GM23338 (cell line): ENCODE results near the gene FGGY. TPM values are rescaled to one million over a fixed set of nuclear protein-coding genes. Genes with fewer than 3 reads are reported as not detected.

Source experiments
- ATAC-seq: fragments of 200-7000 bp; cut with Tn5 transposase; 3 replicates; pipeline ENCODE4 v1.9.1; 2020
- DNase-seq: peaks from one replicate; pipeline ENCODE4 v3.0.0-alpha.2; 2015; ENCODE audit warnings: low spot score
- H2AFZ ChIP-seq: fragments of 200-600 bp; sonication (generic); 2 replicates; pipeline ENCODE4 v1.8.0; 2016; ENCODE audit warnings: antibody characterized with exemption, mild to moderate bottlenecking, moderate library complexity
- H3F3A ChIP-seq: fragments of 200-600 bp; sonication (generic); replicated peaks from 2 replicates; pipeline ENCODE4 v1.8.0; 2017; ENCODE audit warnings: antibody characterized with exemption, mixed run types, low read depth
- H3K27ac ChIP-seq: fragments of 200-600 bp; sonication (generic); 2 replicates; pipeline ENCODE4 v1.6.1; 2016; ENCODE audit warnings: low read depth
- H3K27me3 ChIP-seq: fragments of 200-600 bp; sonication (generic); 2 replicates; pipeline ENCODE4 v1.8.0; 2016; ENCODE audit warnings: mild to moderate bottlenecking, mixed run types, moderate library complexity; ENCODE audit not compliant: insufficient read depth
- H3K36me3 ChIP-seq: fragments of 200-600 bp; sonication (generic); 2 replicates; pipeline ENCODE4 v1.8.0; 2016; ENCODE audit warnings: mild to moderate bottlenecking; ENCODE audit not compliant: insufficient read depth
- H3K4me1 ChIP-seq: fragments of 200-600 bp; sonication (generic); 2 replicates; pipeline ENCODE4 v1.8.0; 2016; ENCODE audit warnings: mild to moderate bottlenecking, moderate library complexity; ENCODE audit not compliant: insufficient read depth
- H3K4me2 ChIP-seq: fragments of 200-600 bp; sonication (generic); 2 replicates; pipeline ENCODE4 v1.7.1; 2017; ENCODE audit warnings: mixed run types
- H3K4me3 ChIP-seq: fragments of 200-600 bp; sonication (generic); 2 replicates; pipeline ENCODE4 v1.6.1; 2016; ENCODE audit warnings: mixed run types
- H3K79me2 ChIP-seq: fragments of 200-600 bp; sonication (generic); replicated peaks from 2 replicates; pipeline ENCODE4 v1.8.0; 2017; ENCODE audit warnings: mild to moderate bottlenecking; ENCODE audit not compliant: insufficient read depth
- H3K9me2 ChIP-seq: fragments of 200-600 bp; sonication (generic); 2 replicates; pipeline ENCODE4 v1.8.0; 2017; ENCODE audit not compliant: insufficient read depth
- H4K20me1 ChIP-seq: fragments of 200-600 bp; sonication (generic); replicated peaks from 2 replicates; pipeline ENCODE4 v1.8.0; 2017; ENCODE audit warnings: mild to moderate bottlenecking; ENCODE audit not compliant: insufficient read depth
- H3K27ac Mint-ChIP-seq: 2 replicates; pipeline ENCODE4 v1.8.0; 2020; ENCODE audit warnings: inconsistent platforms, mild to moderate bottlenecking, moderate library complexity, mixed read lengths
- H3K27me3 Mint-ChIP-seq: 3 replicates; pipeline ENCODE4 v1.8.0; 2022; ENCODE audit warnings: low read depth, mild to moderate bottlenecking, moderate library complexity, mixed read lengths, inconsistent platforms; ENCODE audit not compliant: insufficient read depth, poor library complexity
- H3K36me3 Mint-ChIP-seq: 3 replicates; pipeline ENCODE4 v1.8.0; 2021; ENCODE audit warnings: low read depth, mild to moderate bottlenecking, inconsistent platforms, moderate library complexity, mixed read lengths
- H3K4me1 Mint-ChIP-seq: 3 replicates; pipeline ENCODE4 v1.8.0; 2020; ENCODE audit warnings: mild to moderate bottlenecking, inconsistent platforms, mixed read lengths
- H3K4me3 Mint-ChIP-seq: 3 replicates; pipeline ENCODE4 v1.8.0; 2021; ENCODE audit warnings: moderate library complexity, mild to moderate bottlenecking, inconsistent platforms, mixed read lengths
- H3K9me3 Mint-ChIP-seq: 3 replicates; pipeline ENCODE4 v1.8.0; 2020; ENCODE audit warnings: moderate library complexity, mild to moderate bottlenecking, inconsistent platforms, mixed read lengths
- CREB1 ChIP-seq: fragments of 250-450 bp; sonication (Bioruptor Pico); IDR thresholded peaks from 2 replicates; pipeline ENCODE4 v1.5.0; 2020; ENCODE audit warnings: low read depth, mild to moderate bottlenecking, moderate library complexity
- CTCF ChIP-seq, 2 experiments: fragments of 200-600 bp in 1 of 2; sonication (generic) in 1 of 2; conservative IDR thresholded peaks; 2 replicates each; pipeline versions ENCODE4 v1.5.1 to v1.6.1; 2016 to 2017; ENCODE audit warnings: antibody characterized with exemption in 2 of 2, low read depth in 2 of 2, mild to moderate bottlenecking in 2 of 2, moderate library complexity in 1 of 2
- ETS1 ChIP-seq: IDR thresholded peaks from 2 replicates; pipeline ENCODE4 v1.6.1; 2016; ENCODE audit warnings: antibody characterized with exemption
- EZH2 ChIP-seq: fragments of 200-600 bp; sonication (generic); IDR thresholded peaks from one replicate; pipeline ENCODE4 v1.8.0; 2017; ENCODE audit warnings: antibody characterized with exemption, mild to moderate bottlenecking, low read depth; ENCODE audit not compliant: unreplicated experiment
- EZH2phosphoT487 ChIP-seq: fragments of 200-600 bp; sonication (generic); IDR thresholded peaks from one replicate; pipeline ENCODE4 v1.8.1; 2018; ENCODE audit warnings: antibody characterized with exemption; ENCODE audit not compliant: unreplicated experiment
- JUNB ChIP-seq: IDR thresholded peaks from one replicate; pipeline ENCODE4 v1.6.1; 2016; ENCODE audit warnings: antibody characterized with exemption; ENCODE audit not compliant: unreplicated experiment
- NANOG ChIP-seq: IDR thresholded peaks from 2 replicates; pipeline ENCODE4 v1.6.1; 2016; ENCODE audit warnings: antibody characterized with exemption, borderline replicate concordance
- POLR2AphosphoS5 ChIP-seq: IDR thresholded peaks from 2 replicates; pipeline ENCODE4 v1.6.1; 2016; ENCODE audit warnings: antibody characterized with exemption, low read depth
- STAT1 ChIP-seq: IDR thresholded peaks from one replicate; pipeline ENCODE4 v1.6.1; 2016; ENCODE audit warnings: antibody characterized with exemption; ENCODE audit not compliant: unreplicated experiment
- ZNF114 ChIP-seq: fragments of 250-450 bp; sonication (Bioruptor Pico); IDR thresholded peaks from 2 replicates; pipeline ENCODE4 v1.5.0; 2020; ENCODE audit warnings: mild to moderate bottlenecking, moderate library complexity
- ZNF331 ChIP-seq: fragments of 250-450 bp; sonication (Bioruptor Pico); IDR thresholded peaks from 2 replicates; pipeline ENCODE4 v1.5.0; 2020; ENCODE audit warnings: low read depth, mild to moderate bottlenecking, moderate library complexity
- ZNF462 ChIP-seq: fragments of 250-450 bp; sonication (Bioruptor Pico); IDR thresholded peaks from 2 replicates; pipeline ENCODE4 v1.5.0; 2020; ENCODE audit warnings: mild to moderate bottlenecking, moderate library complexity
- polyA plus RNA-seq: library from polyadenylated mRNA; unstranded; fragments of >200 nt; fragmentation: Nextera tagmentation; extraction: Ambion mirVana; gene quantifications from 2 replicates; pipeline ENCODE4 v1.2.1, GENCODE V29; 2016
- total RNA-seq: library from RNA; depleted of rRNA; stranded (reverse); fragments of >200 nt; shearing (Covaris generic); gene quantifications from 2 replicates; pipeline ENCODE4 v1.2.3, GENCODE V29; 2014

Gene FGGY
- total and polyA plus RNA-seq, 2 experiments from 2014 or later: 10.9 to 21.4 TPM

GRCh38 chr1:59707178-59707791, 410.4 kb downstream of the FGGY start:
- Mint-ChIP-seq H3K9me3 (peaks cover 12% of the 10 kb centered on the region), H3K4me1 (no peaks in the 10 kb centered on the region), H3K4me3 (no peak overlapping the region), H3K27ac (no peak overlapping the region), H3K36me3 (peaks cover 3% of the 10 kb centered on the region; the same call in 2 of the 3 replicates), H3K27me3 (peaks cover 2% of the 10 kb centered on the region)
- Histone ChIP-seq H2AFZ (no peak overlapping the region), H3K4me3 (no peak overlapping the region), H3K27ac (no peak overlapping the region), H3K9me2 (no peaks in the 10 kb centered on the region), H3K4me1 (no peaks in the 10 kb centered on the region), H4K20me1 (no peaks in the 10 kb centered on the region), H3K27me3 (no peaks in the 10 kb centered on the region), H3K36me3 (no peaks in the 10 kb centered on the region), H3F3A (no peaks in the 10 kb centered on the region), H3K4me2 (no peak overlapping the region), H3K79me2 (no peaks in the 10 kb centered on the region)
- DNase-seq: no peak
- no peak for ATAC-seq
- no peak for TF ChIP-seq ZNF114 (CRISPR knock-in tag)
- no peak for TF ChIP-seq POLR2AphosphoS5
- TF ChIP-seq ETS1: no peak
- TF ChIP-seq ZNF331 (CRISPR knock-in tag): no peak
- TF ChIP-seq JUNB: no peak
- no peak for TF ChIP-seq EZH2phosphoT487
- no peak for TF ChIP-seq STAT1

- H2AFZ ChIP-seq: no peak overlapping the region
- peaks cover 12% of the 10 kb centered on the region for H3K9me3 Mint-ChIP-seq
- no peak overlapping the region for H3K4me2 ChIP-seq
- H3K27me3 ChIP-seq: no peaks in the 10 kb centered on the region
- ATAC-seq (no peak), DNase-seq (no peak)
- H3K4me3 Mint-ChIP-seq: no peak overlapping the region
- no peaks in the 10 kb centered on the region for H3K79me2 ChIP-seq
- H3K36me3 Mint-ChIP-seq: peaks cover 3% of the 10 kb centered on the region; the same call in 2 of the 3 replicates
- H3K4me1 Mint-ChIP-seq: no peaks in the 10 kb centered on the region
- H3K9me2 ChIP-seq: 0 out of 2 replicates have a peak, but pooled peaks cover 6% of the 10 kb centered on the region
- H3K4me1 ChIP-seq: no peaks in the 10 kb centered on the region
- H3K27me3 Mint-ChIP-seq: peaks cover 2% of the 10 kb centered on the region
- H3K27ac Mint-ChIP-seq: no peak overlapping the region
- no peaks in the 10 kb centered on the region for H4K20me1 ChIP-seq
- no peak overlapping the region for H3K27ac ChIP-seq
- no peaks in the 10 kb centered on the region for H3K36me3 ChIP-seq
- no peaks in the 10 kb centered on the region for H3F3A ChIP-seq
- H3K4me3 ChIP-seq: no peak overlapping the region
- no peak for TF ChIP-seq EZH2
- no peak for TF ChIP-seq EZH2phosphoT487
- TF ChIP-seq CREB1: no peak
- no peak for TF ChIP-seq JUNB
- no peak for TF ChIP-seq POLR2AphosphoS5
- no peak for TF ChIP-seq ZNF462 (CRISPR knock-in tag)
- no peak for TF ChIP-seq STAT1
- no peak for TF ChIP-seq ZNF331 (CRISPR knock-in tag)
- no peak for TF ChIP-seq NANOG
- TF ChIP-seq CTCF (conservative IDR thresholded peaks at IDR 0.05; ENCODE audit: low read depth in 2 of 2): no peak
Measured at GRCh38 chr1:59709333-59709732, 412.4 kb downstream of the FGGY start.
